Renal pelvis (tissue), 4 donors: ENCODE data around the gene SYT9. TPM values are rescaled to one million over a fixed set of nuclear protein-coding genes. Genes with fewer than 3 reads are reported as not detected.
A peak's percentile ranks its signal among the peaks of the same experiment; 100 is the strongest.

Experiments
- DNase-seq: peaks from one replicate; pipeline ENCODE4 v3.0.0-alpha.2; 2013
- polyA plus RNA-seq, 3 donors: library from polyadenylated mRNA; unstranded; fragments of 120-200 nt; gene quantifications; one replicate each; pipeline ENCODE4 v1.2.1, GENCODE V29; 2013; ENCODE audit not compliant: insufficient read length in 3 of 3

Gene SYT9
- polyA plus RNA-seq, 3 donors = 3.7 to 5.1 (median 4.3) TPM

DNA sequence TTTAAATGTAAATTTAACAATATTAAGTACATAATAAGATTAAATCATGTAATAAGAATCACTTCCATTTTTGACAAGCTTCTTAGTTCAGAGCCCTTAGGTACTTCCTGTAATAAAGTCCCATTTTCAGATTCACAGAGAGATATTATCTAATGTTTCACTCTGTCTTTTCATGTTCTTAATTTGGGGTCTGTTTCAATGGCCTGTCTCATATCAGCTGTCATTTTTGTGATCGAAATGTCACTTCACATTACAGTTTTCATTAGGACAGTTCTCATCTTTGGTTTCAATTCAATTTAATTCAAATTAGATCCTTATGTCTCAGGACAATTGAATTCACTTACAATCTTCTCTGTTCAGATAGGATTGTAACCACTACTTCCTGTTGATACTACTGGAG lies 211.0 kb downstream of the SYT9 start:
- no peak for DNase-seq

DNA sequence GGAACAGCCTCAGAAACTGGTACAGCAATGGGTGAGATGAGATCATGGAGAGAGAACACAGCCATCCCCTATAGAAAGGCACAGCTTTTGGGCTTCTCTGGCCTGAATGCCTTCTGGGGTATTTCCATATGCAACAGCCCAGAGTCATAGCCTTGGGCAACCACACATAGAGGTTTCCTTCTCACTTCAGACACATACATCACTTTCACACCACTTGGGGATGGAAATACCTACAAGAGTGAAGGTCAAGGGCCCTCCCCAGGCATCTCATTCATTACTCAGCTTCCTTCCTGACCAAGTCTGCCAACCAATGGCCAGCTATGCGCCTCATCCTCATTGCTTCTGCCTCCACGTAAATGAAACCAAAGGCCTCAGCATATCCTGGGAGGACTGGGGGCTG lies 215.9 kb downstream of the SYT9 start:
- DNase-seq = no peak

DNA sequence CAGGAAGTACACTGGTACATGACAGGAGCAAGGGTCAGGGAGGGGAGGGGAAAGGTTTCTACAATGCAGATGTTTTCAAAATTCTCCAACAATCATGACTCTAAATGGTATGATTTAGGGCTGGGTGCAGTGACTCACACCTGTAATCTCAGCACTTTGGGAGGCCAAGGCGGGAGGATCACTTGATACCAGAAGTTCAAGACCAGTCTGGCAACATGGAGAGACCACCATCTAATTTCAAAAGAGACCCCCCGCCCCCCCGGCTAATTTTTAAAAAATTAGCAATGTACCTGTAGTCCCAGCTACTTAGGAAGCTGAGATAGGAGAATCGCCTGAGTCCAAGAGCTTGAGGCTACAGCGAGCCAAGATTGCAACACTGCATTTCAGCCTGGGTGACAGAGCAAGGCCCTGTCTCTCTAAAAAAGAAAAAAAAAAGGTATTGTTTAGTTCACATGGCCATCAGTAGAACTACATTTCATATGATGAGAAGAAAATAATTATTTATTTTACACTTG lies 217.7 kb downstream of the SYT9 start:
- no peak for DNase-seq

DNA sequence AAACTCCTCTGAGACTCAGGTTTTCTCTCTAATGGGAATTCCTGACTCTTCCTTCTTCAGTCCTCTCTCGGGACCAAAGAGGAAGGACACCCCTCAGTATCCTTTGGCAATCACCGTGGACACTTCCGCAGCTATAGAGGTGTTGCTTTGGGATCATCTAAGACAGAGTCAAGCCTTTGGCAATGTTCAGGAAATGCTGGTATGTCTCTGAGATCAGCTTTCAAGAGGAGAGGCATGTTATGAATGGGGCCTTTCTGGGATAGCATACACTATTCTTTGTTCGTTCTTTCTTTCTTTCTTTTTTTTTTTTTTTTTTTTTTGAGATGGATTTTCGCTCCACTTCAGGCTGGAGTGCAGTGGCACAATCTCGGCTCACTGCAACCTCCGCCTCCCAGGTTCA lies 219.4 kb downstream of the SYT9 start:
- DNase-seq = no peak

DNA sequence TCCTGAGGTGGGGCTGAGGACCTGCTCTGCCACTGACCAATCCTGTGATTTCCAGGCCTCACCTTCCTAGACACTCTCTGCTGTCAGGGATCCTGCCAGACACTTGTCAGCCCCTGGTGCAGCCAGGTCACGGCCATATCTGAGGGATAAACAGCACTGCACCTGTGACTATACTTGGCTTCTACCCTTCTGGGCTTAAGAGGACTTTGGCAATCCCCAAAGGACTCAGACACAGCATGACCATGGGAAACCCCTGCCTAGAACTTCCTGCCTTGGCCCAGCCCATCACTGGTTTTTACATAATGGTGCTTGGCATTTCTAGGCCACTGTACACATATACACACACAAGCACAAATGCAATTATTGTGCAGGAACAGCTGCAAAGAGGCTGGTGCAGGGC lies 222.0 kb downstream of the SYT9 start:
- no peak for DNase-seq

DNA sequence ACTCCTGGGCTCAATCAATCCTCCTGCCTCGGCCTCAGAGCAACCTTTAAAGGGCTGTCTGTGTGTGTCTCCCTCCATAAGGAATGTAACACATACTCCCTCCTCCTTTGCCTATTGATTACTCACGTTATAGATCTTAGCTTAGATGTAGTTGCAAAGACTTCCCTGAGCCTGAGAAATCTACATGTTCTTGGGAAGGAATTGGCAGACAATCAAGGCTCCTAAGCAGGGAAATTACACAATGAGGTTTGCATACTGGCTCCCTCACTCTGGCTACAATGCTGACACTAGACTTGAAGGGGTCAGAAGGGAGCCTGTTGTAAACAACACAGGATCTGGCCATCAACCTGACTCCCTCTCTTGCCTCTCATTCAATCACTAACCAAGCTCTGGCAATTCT lies 228.4 kb downstream of the SYT9 start:
- no peak for DNase-seq

DNA sequence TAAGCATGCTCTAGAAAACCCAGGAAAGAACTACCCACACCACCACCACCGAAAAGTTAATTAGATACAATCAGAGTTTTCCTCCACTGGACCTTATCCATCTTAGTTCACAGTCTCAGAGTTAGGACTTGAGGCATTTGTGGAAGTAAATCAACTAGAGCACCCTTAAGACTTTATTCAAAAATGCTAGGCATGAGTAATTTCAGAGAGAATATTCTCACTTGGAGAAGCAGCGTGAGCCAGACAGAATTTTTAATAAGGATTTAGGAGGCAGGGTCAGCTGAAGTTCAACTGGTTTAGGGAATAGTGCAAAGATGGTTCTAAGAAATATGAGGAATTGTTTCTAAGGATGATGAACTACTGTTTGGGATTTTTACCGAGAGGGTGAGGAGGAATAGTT lies 232.4 kb downstream of the SYT9 start:
- no peak for DNase-seq

DNA sequence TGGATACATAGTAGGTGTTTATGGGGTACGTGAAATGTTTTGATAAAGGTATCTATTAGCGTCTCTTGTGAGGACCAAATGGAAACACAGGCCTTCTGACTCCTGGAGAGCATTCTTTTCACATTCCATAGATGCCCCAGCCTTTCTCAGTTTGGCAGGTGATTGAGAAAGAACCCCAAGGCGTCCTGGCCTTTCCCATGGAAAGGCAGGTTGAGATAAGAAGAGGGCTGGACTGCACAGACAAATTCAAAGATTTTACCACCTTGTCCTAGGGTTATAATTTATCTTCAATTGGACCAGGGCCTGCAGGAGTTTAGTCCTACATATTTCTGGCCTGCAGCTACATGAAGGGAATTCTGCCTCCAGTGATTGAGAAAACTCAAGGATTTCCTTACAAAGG lies 232.9 kb downstream of the SYT9 start:
- no peak for DNase-seq

DNA sequence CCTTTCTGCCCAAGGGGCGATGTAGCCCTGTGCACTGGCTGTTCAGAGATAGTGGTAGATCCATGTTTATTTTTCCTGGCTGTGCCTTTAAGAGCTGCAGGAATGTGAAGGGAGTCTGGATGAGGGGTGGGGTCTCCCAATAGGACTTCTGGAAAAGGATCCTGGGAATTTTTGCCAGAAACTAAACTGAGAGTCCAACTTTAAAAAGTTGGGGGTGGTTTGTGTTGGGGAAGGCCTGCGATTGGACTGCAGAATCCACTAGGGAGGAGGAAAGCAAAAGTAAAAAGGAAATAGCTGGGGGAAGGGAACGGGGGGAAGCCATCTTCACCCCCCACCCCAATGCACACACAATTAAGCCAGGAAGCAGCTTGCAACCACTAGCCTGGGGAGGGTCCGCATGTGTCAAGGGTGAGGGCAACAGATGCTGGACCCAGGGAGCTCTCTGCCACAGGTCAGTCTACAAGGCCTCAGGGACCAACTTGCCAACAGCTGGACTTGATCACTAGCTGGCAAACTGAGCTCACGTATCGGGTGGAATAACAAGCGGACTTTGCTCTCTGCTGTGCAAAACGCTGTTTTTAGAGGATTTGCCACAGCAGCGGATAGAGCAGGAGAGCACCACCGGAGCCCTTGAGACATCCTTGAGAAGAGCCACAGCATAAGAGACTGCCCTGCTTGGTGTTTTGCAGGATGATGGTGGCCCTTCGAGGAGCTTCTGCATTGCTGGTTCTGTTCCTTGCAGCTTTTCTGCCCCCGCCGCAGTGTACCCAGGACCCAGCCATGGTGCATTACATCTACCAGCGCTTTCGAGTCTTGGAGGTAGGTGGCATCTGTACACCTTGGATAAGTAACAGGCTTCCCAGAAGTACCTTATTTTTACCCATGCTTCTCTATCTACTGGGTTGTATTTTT lies 233.7 kb downstream of the SYT9 start, which contains the start of gene OLFML1:
Gene OLFML1, plus strand, starts transcription at position 321 of the 912 bp plus-strand sequence. Its CDS starts 370 bp downstream, at position 691.
- peak; percentile 65 for DNase-seq

DNA sequence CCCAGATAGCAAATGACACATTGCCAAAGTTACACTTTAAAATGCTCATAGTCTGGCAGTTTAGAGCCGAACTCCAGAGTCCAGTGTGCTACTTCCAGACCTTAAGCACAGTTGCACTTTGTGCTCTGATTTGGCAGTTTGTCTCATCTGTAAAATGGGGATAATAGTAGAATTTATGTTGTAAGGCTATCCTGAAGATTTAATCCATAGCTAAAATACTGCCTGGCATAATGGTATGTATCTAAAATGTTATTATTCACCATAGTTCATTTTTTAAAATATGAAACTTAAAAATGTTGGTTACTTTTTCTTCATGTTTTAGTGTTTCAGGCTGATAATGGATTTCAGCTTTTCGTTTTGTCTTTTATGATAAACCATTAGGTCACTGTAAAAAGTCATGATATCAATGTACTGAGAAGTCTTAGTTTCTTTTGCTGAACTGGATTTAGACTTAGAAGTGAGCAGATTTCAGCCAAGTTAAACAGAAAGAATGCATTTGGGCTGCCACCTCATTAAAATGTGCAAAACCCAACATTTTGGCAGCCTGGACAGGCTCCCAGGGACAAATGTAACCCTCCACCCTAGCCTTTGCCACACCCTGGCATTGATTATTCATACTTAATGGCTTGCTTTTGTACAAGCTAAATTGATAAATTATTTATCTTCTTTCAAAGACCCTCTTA lies 234.5 kb downstream of the SYT9 start:
- DNase-seq = no peak

DNA sequence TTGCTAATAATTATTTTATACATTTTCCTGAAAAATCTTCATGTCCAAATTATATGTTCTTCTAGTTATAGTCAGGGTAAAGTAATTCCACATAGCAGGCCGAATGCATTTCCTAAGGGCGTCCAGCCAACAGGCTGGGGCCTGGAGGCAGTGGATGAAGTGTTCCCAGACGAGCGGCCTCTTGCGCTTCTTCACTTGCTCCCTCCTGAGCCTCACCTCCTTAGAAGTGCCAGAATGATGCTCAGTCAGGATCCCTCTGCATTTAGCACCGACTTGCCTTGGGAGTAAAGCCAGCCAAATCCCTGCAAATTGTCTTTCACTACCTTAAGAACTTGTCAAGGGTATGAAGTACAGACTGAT lies 235.1 kb downstream of the SYT9 start:
- DNase-seq = no peak

DNA sequence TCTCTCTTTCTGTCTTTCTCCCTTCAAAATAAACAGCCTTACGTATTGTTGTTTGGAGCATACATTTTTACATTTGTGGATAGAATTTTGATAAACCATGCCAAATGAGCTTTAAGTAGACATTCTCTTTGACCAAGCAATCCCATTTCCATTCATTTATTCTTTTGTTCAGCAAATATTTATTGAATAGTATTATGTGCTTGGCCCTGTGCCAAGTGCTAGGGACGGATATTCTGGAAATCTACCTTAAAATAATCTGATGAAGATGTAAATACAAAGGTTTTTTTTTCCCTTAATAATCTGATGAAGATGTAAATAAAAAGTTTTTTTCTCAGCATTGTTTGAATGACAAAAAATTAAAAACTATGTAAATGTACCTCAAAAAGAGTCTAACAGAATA lies 235.7 kb downstream of the SYT9 start:
- no peak for DNase-seq

DNA sequence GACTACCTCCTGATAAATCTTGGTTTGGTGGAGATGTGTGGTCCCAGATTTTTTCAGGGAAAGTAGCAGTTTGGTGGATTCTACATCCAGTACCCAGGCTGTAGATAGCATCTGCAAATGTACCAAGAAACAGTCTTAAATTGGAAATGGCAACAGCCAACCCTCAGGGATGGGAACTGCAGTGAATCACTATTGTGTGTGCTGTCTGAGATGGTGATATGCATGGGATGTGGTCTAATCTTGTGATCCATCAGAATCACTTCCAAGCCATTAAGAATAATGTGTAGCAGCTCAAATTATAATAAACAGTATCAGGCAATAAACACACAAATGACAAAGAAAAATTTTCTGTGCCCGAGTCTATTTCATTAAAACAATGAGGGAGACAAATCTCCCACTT lies 237.0 kb downstream of the SYT9 start:
- no peak for DNase-seq

DNA sequence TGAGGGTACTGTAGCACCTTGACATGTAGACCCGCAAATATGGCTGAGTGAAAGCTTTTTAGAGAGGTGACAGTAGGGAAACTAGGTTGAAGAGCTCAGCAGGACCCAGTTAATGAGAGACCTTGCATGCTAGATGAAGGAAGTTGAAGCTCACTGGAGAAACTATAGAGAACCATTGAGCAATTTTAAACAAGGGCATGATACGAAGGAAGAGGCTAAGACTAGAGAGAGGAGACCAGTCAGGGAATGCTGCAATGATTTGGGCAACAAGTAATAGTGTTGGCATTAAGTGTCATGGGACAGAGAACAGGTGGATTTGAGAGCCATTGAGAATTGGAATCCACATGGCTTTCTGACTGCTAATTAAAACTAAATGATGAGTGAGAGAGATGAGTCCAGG lies 237.7 kb downstream of the SYT9 start:
- no peak for DNase-seq

DNA sequence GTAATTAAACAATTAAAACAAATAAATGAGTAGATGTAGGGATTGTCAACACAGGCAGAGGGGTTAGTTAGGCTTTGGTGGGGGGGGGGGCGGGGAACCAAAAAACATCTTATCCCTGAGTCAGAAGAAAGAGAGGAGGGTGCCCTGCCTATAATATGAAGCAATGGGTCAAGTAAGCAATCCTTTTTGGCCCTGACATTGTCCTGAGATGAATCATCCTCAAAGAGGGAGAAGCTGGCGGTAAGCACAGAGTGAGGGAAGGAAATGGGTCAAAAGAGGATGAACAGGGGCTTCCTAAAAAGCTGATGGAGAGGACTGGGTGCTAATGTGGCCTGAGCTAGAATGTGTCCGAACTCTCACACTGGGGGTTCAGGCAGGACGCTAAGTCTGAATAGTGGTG lies 238.3 kb downstream of the SYT9 start:
- DNase-seq = no peak

DNA sequence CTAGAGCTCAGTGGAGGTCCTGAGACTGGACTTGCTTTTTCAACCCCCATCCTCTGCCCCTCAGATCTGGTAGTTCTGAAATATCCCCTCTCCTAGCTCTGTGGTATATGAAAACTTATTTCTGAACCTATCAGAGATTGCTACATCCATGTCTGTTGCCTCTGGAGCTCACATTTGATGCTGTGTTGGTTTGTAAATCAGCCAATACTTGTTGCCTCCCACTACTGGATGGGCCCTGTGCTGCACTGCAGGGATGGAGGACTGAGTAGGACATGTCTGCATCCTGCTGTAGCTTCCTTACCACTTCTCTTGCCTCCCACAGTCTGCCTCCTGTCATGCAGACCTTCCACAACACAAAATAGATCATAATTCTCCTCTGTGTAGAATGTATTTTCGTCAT lies 238.8 kb downstream of the SYT9 start:
- DNase-seq = no peak

DNA sequence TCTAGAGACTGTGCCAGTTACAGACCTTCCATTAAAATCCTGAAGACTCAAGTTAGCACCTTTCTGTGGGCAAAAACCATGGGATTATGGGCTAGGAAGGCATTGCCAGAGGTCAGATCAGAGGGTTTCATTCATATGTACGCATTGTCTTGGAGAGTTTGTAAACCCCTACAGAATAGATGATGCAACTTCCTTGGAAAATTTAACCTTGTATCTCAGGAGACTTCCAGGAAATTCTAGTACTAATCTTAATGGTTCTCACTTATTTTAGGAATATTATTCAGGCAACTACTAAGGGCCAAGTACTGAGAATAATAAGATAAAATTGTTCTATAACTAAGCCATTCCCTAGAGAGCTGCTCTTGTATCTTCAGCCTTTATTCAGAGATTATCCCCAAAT lies 240.5 kb downstream of the SYT9 start:
- no peak for DNase-seq

DNA sequence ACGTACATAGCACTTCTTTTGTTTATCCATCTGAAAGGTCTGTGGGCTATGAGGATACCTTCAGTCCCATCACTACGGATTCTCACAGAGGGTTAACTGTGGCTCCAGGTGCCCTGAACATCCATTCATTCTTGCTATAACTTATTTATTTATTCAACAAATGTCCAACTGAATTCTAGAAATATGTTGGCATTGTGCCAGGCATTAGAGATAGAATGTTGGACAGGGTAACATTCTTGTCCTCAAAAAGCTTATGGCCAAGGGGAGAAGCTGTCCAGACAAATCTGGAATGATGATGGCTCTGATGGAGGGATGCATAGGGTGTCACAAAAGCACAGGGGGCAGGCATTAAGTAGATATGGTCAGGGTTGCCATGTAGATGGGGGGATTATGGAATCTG lies 242.0 kb downstream of the SYT9 start:
- no peak for DNase-seq

DNA sequence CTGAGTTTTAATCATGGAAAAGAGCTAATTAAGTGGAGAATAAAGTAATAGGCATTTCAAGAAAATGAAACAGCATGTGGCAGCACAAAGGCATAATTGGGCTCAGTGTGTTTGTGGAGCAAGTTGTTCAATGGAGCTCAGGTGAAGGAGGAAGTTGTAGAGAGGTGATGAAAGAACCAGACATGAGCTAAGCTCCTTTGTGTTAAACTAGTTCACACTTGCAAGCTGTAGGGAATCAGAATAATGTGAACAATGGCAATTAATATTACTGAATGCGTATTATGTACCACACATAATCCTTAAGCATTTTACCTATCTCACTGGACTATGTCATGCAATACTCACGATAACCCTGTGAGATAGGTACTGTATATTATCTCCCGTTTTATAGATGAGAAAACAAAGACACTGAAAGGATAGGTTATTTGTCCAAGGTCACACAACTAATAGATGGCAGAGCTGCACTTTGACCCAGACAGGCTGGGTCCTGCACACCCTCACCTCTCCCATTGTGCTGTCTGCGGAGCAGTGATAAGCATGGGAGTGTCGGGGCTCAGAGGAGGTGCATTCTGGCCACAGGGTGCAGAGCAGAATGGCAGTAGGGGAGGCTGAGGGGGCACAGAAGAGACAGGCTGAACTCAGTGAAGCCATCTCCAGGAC lies 242.5 kb downstream of the SYT9 start:
- no peak for DNase-seq

DNA sequence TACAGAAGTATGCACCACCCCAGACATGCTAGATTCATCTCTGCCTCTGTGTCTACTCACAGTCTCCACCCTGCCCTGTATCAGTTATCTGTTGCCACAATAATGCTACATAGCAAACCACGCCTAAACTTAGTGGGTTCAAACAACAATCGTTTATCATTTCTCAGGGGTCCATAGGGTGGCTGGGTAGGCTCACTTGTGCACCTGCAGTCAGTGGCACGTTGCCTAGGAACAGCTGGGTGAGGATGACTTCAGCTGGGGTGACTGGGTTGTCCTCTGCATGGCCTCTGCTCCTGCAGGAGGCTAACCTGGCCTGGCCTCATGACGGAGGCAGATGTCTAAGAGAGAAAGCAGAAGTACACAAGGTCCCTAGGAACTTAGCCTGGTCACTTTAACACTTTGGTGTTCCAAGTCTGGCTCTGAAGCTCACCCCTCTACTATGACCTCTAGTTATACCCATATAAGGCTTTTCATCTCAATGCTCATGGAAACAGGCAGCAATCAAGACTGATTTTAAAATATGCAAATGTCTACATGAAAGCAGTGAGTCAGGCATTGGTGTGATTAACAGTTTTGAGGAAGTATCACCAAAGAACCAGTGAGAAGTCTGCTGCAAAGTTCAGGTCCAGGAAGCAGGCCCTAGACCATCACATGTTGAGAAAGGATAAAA lies 244.3 kb downstream of the SYT9 start:
- no peak for DNase-seq

DNA sequence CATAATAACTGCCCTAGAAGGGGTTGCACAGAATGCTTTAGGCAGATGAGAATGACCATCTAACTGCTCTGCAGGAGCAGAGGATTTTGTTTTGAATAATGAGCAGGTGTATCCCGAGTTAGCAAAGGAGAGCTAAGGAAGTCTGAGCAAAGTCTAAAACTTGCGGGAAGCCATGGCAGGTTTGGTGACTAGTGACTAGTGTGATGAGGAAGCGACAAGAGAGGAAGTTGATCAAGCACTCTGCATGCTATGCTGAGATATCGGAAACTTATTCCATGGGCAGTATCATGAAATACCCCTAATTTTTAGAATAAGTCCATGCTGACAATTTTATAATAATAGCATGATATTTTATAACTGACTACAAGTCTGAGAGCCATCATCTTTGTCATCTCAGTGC lies 246.5 kb downstream of the SYT9 start:
- DNase-seq = no peak

DNA sequence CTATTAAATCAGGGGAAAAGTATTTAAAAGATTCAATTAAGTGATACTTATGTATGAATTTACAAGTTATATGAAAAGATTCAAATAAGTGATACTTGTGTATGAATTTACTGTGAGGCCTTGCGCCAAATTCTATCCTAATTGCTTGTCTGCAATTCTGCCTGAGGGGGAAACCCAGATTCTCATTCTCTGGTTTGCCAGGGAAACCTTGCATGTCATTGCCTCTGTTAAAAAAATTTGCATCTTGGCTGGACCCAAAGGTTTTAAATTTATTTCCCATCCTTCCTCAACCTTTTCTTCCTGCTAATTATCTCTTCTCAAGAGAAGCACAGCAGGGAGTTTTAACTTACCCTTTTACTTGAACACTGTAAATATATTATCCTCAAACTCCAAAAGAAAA lies 247.4 kb downstream of the SYT9 start:
- DNase-seq = no peak
